Measurements from ENCODE around the gene NIT2.
"Not testable (repeated sequence)": the region's sequence is repeated elsewhere in the genome, so short reads cannot be mapped to it uniquely, and the experiment has no call there.

Gene NIT2

GRCh38 chr3:100338911-100339310, 4.4 kb downstream of the NIT2 start:
- no peak for DNase-seq (ENCODE audit: low read depth)

GRCh38 chr3:100339786-100340185, 5.2 kb downstream of the NIT2 start:
- no peak for DNase-seq (ENCODE audit: low read depth)

DNA sequence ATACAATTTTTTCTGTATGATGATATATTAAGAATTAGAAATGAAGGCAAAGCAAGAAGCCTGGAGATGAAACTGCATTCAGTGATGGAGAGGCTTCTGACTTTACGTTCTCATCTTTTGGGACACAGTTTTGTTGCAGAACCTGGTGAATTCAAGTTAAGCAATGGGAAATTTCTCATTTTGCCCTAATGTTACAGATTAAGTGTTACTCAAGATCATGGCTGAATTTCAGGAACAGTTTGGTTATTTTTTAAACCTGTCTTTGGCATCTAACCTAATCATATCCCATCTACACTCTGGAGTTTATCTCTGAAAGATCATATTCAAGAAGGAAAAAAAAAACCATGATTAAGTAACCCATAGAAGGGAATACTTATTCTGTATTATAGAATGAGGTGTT, 6.0 kb downstream of the NIT2 start:
- no peak for DNase-seq (ENCODE audit: low read depth)

DNA sequence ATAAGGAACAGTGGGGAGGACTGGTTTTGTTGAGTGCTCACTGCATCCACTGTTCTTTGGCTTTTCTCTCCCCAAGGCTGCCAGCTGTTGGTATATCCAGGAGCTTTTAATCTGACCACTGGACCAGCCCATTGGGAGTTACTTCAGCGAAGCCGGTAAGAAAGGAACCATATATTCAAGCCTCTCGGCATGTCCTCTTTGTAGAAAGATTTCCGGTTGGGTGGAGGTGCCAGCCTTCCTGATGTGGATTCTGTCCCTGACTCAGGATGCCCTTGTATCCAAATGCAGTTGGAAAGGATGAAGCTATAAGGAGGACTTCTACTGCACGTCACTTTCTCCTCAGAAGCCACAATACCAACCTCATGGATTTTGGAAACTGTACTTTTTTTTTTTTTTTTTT, 14.2 kb downstream of the NIT2 start:
- no peak for DNase-seq (ENCODE audit: low read depth)

DNA sequence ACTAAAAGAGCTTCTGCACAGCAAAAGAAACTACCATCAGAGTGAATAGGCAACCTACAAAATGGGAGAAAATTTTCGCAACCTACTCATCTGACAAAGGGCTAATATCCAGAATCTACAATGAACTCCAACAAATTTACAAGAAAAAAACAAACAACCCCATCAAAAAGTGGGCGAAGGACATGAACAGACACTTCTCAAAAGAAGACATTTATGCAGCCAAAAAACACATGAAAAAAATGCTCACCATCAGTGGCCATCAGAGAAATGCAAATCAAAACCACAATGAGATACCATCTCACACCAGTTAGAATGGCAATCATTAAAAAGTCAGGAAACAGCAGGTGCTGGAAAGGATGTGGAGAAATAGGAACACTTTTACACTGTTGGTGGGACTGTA, 17.2 kb downstream of the NIT2 start:
- DNase-seq (ENCODE audit: low read depth) = not testable (repeated sequence)

DNA sequence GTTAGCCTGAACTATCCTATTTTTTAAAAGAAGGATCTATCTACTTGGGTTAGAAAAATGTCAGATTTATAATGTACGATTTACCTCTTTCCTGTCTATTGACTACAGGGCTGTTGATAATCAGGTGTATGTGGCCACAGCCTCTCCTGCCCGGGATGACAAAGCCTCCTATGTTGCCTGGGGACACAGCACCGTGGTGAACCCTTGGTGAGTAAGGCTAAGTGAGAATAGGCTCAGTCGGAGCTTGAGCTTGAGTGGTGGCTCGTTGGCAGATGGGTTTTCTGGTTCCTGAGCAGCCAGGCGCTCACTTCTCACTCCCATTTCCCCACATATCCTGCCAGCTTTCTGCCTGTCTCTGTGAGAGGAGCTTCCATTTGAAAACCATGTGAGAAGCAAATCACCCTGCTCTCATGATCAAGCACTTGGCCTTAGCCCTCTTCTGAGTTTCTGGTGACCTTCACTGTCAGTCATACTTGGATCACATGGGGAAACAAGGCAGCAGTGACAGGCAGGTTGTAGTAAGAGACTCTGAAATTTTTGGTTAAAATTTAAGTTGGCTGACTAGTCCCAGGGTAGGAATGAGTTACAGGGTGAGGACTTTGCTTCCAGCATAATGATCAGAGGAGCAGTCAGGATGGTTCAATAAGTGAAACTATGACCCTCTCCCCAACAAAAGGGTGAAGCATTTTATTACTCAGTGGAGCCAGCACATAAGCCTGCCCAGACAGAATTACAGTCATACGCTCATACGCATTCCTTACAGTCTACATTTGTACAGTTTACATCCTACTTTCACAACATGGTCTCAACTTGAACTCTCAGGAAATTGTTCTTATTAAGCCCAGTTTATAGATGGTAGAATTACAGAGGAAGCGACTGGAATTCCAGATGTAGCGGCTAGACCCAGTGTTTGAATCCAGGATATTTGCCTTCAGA, 18.0 kb downstream of the NIT2 start:
- peak; percentile 28 for DNase-seq (ENCODE audit: low read depth)

DNA sequence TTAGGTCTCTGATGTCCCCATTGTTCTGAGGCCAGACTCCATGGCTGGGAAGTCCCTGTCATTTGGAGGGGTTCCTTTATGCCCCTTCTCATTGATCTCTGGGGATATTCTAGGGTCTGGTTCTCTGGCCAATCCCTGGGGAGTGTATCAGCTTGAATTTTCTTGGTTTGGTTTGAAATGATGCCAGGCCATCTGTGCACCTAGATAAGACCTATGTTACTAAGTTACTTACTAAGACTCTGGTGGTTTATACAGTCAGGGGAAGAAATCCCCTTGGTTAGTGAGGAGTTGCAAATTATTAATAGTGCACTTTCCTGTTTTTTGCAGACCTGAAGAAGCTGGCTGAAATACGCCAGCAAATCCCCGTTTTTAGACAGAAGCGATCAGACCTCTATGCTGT, 20.3 kb downstream of the NIT2 start:
- no peak for DNase-seq (ENCODE audit: low read depth)

GRCh38 chr3:100358413-100358812, 23.9 kb downstream of the NIT2 start:
- no peak for DNase-seq (ENCODE audit: low read depth)

- no peak for DNase-seq (ENCODE audit: low read depth)
Measured at GRCh38 chr3:100359035-100359434, 24.5 kb downstream of the NIT2 start.

DNA sequence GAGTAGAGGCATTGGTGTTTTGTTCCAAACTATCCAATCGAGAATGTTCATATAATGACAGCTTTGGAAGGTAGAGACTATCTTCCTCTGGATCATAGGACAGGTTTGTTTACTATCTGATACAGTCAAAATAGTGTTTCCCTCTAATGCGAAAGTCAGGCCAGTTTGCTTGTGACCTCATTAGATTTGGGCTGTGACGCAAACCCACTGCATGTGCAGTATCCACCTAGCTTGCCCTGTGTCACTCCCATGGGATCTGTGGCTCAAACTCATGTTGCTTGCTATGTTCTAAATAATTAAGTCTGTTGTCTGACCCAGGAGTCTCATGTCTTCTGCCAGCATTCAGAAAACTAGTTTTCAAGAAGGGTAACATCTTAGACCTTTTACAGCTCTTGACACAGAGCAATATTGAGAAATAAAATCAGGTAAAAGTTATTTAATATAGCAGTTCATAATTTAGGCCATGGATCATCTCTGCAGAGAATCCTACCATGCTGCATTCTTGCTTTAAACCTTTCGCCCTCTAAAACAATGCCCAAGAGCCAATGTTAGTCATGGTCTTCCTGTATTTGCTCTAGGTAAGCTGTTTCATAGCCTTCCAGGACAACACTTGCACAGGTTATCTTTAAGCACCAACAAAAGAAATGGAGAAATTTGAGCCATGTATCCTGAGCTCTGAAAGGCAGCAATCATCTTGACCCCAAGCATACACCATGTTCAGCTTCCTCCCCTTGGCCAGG, 26.4 kb downstream of the NIT2 start:
- DNase-seq (ENCODE audit: low read depth) = no peak

- DNase-seq (ENCODE audit: low read depth) = no peak
Measured at GRCh38 chr3:100361897-100362296, 27.3 kb downstream of the NIT2 start.

DNA sequence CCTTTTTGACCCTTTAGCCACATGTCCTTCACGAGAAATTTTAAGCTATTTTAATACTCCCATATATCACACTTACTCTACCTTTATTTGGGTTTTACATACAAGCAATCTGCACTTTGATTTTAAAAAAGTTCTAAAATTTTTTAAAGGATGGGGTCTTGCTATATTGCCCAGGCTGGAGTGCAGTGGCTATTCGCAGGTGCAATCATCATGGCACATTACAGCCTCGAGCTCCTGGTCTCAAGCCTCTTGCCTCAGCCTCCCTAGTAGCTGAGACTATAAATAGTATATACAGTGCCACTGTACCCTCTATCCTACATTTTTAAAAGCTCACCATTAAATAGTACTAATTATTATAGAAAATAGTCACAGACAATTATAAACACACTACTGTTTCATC, 29.9 kb downstream of the NIT2 start:
- no peak for DNase-seq (ENCODE audit: low read depth)

DNA sequence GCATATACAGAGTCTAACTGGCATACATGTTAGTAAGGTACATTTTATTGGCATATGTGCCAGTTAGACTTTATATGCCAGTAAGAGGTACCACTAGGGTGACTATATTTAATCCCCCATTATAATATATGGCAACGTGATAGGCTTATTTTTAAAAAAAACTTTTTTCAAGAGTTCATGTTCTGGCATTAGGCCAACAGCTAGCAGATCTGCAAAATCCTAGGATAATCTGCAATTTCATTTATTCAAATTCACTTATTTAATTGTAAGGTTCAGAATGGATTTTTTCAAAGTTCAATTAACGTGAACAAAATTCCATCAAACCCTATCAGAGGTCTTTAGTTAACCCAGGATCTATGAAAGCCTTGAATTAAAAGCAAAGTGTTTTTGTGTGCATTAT, 31.9 kb downstream of the NIT2 start:
- DNase-seq (ENCODE audit: low read depth) = no peak

- no peak for DNase-seq (ENCODE audit: low read depth)
Measured at GRCh38 chr3:100368441-100368840, 33.9 kb downstream of the NIT2 start.

DNA sequence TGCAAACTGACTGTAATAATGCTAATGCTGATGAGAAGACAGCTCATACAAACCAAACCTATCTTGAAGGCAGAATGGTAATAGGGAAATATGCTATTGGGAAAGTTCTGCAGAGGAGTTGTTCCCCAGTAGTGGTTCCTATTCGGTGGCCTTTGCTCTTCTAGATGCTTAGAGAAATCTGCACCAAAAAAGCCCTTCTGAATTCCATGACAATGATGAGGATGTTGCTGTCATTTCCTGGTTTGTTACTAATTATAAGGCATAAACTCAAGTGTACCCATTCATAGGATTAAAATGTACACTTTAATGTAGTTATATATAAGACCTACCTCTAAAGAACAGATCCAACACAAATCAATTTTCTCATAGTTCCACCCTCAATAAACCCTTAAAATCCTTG, 36.2 kb downstream of the NIT2 start:
- DNase-seq (ENCODE audit: low read depth) = no peak

DNA sequence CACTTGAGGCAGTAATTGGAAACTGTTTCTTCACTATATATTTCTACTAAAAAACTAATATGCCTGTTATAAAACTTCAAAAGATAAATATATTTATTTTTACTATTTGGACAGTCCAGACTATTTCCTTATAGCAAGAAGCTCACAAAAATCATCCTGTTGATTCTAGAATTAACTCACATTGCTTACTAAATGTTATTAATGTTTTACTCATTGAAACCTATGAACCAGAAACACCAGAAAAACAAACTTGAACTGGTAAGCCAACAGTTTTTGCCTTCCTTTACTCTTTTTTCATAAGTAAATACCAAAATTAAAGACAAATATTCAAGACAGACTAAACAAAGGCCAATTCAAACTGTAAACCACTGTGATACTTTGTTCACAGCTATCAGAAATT, 40.0 kb downstream of the NIT2 start:
- DNase-seq (ENCODE audit: low read depth) = no peak

GRCh38 chr3:100376301-100376700, 41.7 kb downstream of the NIT2 start:
- DNase-seq (ENCODE audit: low read depth) = no peak

GRCh38 chr3:100384733-100385525, 50.4 kb downstream of the NIT2 start:
- no peak for DNase-seq (ENCODE audit: low read depth)

DNA sequence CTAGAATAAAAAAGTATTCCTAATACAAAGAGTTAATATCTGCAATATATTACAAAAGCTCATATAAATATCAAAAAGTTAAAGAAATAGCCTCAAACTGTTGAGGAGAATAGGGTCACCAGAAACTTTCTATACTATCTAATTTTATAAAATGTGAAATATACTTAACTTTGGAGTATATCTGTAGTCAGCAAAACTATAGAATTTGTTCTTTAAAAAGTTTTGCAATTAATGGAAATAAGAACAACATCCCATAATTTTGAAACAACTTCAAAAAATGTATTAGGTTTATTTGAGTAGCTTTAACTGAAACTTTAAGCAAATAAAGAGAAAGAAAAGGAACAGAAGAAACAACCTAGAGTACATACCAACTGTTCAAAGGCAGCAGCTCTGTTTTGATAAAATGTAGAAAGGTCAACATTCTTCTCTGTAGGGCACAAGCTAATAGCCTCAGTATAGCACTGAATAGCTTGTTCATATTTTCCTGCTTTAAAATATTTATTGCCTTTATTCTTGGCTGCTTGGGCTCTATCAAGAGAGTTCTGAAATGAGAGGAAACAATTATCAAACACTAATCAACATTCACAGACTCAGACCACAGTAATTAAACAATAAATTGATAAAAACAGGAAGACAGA, 52.0 kb downstream of the NIT2 start:
- no peak for DNase-seq (ENCODE audit: low read depth)

DNA sequence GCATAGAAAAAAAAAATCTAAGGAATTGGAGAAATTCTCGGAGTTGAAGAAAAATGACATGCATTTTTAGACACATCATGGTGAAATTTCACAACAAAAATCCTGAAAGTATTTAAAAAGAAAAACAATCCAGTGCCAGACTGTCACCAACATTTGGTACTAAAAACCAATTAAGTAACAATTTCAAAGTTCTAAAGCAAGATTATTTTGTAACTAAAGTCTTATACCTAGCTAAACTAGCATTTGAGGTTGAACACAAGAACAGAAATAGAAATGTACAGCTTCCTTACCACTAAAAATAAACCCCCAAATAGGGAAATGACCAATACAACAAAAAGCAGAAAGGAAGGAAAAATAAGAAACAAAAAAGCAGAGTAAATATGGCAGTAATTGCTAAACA, 54.5 kb downstream of the NIT2 start:
- DNase-seq (ENCODE audit: low read depth) = no peak

DNA sequence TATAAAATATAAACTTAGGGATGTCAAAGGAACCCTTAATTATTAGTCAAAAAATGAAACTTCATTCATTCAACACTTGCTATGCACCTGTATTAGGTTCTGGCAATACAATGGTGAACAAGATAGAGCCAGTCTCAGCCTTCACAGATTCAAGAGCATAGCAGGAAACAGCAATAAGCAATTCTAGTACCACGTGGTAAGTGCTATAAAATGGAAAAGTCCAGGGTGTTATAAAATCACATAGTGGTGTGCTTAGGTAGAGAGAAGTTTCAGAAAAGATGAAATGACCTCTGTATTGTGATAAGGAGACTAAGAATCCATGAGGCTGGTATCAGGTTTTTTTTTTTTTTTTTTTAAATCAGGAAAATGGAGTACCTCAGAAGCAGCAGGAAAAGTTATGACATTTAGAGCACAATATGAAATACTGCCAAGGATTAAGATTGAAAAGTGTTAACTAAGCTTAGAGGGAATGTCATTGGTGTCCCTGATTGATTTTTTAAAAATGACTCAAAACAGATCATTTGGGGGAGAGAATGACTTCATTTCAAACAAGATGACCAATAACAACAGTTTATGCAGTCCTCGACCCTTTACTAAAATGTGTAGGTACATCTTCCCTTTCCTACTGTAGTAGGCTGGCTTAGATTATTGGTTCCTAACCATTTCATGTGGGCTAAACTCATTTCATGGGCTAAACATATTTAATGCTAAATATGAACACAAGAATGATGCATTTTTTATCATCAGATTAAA, 61.3 kb downstream of the NIT2 start:
- DNase-seq (ENCODE audit: low read depth) = no peak
